GM12864 (cell line): ENCODE measurements around the gene GATD1.
A peak's percentile ranks its signal among the peaks of the same experiment; 100 is the strongest.

ENCODE experiments used
- DNase-seq: peaks from one replicate; pipeline ENCODE4 v3.0.0-alpha.2; 2011; ENCODE audit warnings: low read depth
- H3K4me3 ChIP-seq: 2 replicates; pipeline ENCODE4 v1.5.1; 2011; ENCODE audit warnings: mild to moderate bottlenecking, low read depth, low read length, control low read depth
- TF ChIP-seq, protein P1 (sequence below): IDR thresholded peaks from 2 replicates; pipeline ENCODE4 v1.5.1; 2011; ENCODE audit warnings: low read depth, mild to moderate bottlenecking, moderate library complexity, low read length, control low read depth, inconsistent platforms; ENCODE audit errors: missing control alignments

Gene GATD1

DNA sequence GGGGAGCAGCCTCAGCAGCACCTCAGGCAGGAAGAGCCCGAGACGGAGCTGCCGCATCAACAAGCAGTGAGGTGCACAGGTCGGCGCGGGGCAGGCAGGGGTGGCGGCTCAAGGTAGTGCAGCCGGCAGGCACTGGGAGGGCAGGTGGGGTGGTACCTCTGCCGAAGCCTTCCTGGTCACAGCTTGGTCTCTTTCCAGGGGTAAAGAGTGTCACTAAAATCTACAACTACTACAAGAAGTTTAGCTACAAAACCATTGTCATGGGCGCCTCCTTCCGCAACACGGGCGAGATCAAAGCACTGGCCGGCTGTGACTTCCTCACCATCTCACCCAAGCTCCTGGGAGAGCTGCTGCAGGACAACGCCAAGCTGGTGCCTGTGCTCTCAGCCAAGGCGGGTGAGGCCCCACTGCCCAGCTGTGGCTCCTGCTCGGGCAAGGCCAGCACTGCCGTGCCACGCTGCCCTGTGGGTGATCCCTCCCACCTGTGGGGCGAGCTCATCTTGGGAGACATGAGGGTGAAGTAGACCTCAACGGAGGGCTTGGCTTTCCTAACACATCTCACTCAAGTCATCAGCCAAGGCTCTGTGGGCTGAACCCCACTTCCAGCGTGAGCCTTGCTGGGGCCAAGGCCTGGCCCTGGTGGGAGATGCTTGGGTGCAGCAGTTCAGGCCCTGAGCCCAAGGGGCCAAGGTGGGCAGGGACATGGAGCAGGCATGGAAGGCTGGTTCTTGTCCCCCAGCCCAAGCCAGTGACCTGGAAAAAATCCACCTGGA, 13.6 kb downstream of the GATD1 start:
- TF ChIP-seq, protein P1, sequence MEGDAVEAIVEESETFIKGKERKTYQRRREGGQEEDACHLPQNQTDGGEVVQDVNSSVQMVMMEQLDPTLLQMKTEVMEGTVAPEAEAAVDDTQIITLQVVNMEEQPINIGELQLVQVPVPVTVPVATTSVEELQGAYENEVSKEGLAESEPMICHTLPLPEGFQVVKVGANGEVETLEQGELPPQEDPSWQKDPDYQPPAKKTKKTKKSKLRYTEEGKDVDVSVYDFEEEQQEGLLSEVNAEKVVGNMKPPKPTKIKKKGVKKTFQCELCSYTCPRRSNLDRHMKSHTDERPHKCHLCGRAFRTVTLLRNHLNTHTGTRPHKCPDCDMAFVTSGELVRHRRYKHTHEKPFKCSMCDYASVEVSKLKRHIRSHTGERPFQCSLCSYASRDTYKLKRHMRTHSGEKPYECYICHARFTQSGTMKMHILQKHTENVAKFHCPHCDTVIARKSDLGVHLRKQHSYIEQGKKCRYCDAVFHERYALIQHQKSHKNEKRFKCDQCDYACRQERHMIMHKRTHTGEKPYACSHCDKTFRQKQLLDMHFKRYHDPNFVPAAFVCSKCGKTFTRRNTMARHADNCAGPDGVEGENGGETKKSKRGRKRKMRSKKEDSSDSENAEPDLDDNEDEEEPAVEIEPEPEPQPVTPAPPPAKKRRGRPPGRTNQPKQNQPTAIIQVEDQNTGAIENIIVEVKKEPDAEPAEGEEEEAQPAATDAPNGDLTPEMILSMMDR = no peak
- DNase-seq = no peak
- H3K4me3 ChIP-seq = no peak overlapping the region

GRCh38 chr11:763073-763463, 14.2 kb downstream of the GATD1 start:
- DNase-seq = no peak
- TF ChIP-seq, protein P1 = no peak
- no peak overlapping the region for H3K4me3 ChIP-seq

DNA sequence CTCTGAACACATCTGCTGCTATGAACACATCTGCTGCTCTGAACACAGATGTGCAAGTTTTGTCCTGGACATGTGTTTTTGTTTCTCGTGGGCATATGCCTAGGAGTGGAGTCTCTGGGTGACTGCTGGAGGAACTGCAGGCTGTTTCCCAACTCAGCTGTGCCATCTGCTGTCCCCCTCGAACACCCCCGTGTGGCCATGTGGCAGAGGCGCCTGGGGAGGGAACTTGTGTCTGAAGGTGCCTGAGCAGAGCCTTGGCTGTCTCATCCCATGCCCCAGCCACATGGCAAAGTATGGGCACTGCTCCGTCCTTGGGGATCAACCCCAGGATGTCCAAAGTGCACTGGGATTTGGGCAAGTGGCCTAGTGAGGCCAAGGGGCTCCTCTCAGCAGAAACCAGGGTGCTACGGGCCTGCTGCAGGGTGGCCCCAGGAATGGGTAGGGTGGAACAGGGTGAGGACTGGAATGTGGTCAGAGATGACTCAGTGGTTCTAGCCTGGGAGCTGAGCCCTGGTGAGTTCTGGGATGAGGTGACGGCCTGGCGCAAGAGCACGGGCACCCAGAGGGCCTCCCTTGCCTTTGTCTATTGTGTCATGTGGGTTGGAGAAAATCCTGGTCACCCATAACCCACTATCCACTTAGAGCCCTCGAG, 14.7 kb downstream of the GATD1 start:
- H3K4me3 ChIP-seq = no peak overlapping the region
- TF ChIP-seq, protein P1 = peak; percentile 33
- no peak for DNase-seq

DNA sequence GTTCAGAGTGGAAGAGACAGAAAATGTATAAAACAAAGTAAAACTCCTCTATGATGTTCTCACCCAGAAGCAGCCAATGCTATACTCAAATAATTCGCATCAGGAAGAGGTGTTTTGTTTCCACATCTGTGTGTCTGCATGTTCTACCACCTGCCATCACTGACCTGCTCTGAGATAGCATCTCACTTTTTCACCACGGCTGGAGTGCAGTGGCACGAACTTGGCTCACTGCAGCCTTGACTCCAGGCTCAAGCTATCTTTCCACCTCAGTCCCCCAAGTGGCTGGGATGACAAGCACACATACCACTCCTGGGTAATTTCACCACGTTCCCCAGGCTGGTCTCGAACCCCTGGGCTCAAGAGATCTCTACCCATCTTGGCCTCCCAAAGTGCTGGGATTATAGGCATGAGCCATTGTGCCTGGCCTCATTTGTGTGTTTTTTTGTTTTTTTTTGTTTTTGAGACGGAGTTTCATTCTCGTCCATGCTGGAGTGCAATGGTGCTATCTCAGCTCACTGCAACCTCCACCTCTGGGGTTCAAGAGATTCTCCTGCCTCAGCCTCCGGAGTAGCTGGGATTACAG, 15.7 kb downstream of the GATD1 start:
- TF ChIP-seq, protein P1 = no peak
- DNase-seq = no peak

DNA sequence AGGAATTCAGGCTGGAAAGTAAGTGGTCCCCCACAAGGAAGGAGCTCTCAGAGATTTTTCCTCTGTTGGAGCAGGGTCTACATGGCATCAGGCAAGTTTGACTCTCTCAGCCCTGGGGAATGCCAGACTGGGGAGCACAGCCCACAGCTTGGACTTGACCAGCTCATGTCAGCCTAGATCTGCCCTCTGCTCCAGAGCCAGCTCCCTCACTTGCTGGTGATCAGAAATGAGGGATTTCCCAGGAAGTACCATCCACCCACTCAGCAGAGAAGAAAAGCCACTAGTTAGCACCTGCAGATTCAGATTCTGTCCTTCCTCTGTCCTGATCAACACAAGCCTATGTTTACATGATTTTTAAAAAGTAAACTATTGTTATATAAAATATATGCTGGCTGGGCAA, 17.1 kb downstream of the GATD1 start:
- TF ChIP-seq, protein P1 = no peak

More for the DNA sequence above, 15.7 kb downstream of the GATD1 start:
- no peak overlapping the region for H3K4me3 ChIP-seq

GRCh38 chr11:749731-750130, 27.6 kb downstream of the GATD1 start:
- TF ChIP-seq, protein P1 = no peak
- no peak for DNase-seq

More for the DNA sequence above, 17.1 kb downstream of the GATD1 start:
- H3K4me3 ChIP-seq = no peak overlapping the region
- no peak for DNase-seq

DNA sequence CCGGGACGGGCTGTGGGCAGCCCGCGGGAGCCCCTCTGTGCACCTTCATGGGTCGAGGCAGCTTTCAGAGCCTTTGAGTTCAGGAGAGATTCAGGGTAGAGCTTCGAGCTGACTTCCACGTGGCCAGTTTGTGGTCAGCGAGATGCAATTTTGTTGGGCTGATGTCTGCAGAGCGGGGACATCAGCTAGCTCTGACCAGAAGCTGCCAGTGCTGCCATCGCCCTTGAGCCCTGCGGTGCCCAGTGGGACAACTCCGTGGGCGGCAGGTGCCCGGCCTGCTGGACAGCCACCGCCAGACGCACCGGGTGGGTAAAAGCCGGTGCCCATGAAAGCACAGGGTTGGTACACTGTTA, 29.3 kb downstream of the GATD1 start:
- DNase-seq = no peak
- TF ChIP-seq, protein P1 = no peak
- peak overlapping the region; percentile 89 for H3K4me3 ChIP-seq

More at GRCh38 chr11:749731-750130, 27.6 kb downstream of the GATD1 start:
- H3K4me3 ChIP-seq = no peak overlapping the region
